Mesothelial cell of epicardium (in vitro differentiated cells): Measurements from ENCODE around the gene GOLGA6B. TPM values are rescaled to one million over a fixed set of nuclear protein-coding genes. Genes with fewer than 3 reads are reported as not detected.

ENCODE experiments used
- DNase-seq, 2 experiments: peaks; one replicate each; pipeline ENCODE4 v3.0.0; 2021; ENCODE audit warnings: low spot score in 2 of 2; ENCODE audit not compliant: unreplicated experiment in 2 of 2
- H3K27ac Mint-ChIP-seq: 2 replicates; pipeline ENCODE4 v1.8.0; 2021; ENCODE audit warnings: mixed read lengths
- H3K27me3 Mint-ChIP-seq: 2 replicates; pipeline ENCODE4 v1.8.0; 2021; ENCODE audit warnings: low read depth, mixed read lengths
- H3K36me3 Mint-ChIP-seq: 2 replicates; pipeline ENCODE4 v1.8.0; 2021; ENCODE audit warnings: mixed read lengths
- H3K4me1 Mint-ChIP-seq: 2 replicates; pipeline ENCODE4 v1.8.0; 2021; ENCODE audit warnings: mixed read lengths
- H3K4me3 Mint-ChIP-seq: 2 replicates; pipeline ENCODE4 v1.8.0; 2021; ENCODE audit warnings: mild to moderate bottlenecking, moderate library complexity, mixed read lengths
- H3K9me3 Mint-ChIP-seq: 2 replicates; pipeline ENCODE4 v1.8.0; 2021; ENCODE audit warnings: mixed read lengths
- total RNA-seq: library from RNA; stranded (reverse); gene quantifications from 3 replicates; pipeline ENCODE4 v1.2.1, GENCODE V29; 2021
- TF ChIP-seq, protein P1 (sequence below): fragments of 200-600 bp; sonication (generic); IDR thresholded peaks from one replicate; pipeline ENCODE4 v1.5.0; 2021; ENCODE audit warnings: antibody characterized with exemption; ENCODE audit not compliant: unreplicated experiment

The GOLGA6B gene
- total RNA-seq, 1 donor from 2014 or later, result not detected

DNA sequence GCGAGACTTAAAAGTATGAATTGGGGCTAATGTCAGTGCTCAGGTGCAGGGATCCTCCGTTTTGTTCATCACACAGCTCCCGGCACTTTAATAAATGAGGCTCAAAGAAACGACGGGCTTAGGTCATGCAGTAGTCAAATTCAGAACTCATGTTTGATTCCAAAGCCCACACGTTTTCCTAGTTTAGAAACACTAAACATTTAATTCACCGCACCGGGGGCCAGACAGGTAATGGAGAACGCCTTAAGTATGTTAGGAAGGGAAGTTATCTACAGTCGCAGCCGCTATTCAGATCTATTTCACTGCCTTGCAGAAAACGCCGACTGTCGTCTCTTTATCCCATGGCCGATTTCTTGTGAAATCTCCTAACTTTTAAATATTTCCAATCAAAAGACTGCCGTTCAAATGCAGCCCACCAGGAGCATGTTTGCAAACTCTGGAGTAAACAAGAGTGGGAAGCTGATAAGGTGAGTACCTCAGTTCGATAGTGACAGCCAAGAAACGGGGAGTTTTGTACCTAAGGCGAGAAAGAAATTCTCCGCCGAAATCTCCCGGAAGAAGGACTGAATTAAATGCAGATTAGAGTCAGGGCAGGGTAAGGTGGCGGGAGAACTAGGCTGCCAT is 30.9 kb downstream of the GOLGA6B start:
- peaks cover 9% of the 10 kb centered on the region for H3K27me3 Mint-ChIP-seq
- H3K9me3 Mint-ChIP-seq, result no peaks in the 10 kb centered on the region
- TF ChIP-seq, protein P1, sequence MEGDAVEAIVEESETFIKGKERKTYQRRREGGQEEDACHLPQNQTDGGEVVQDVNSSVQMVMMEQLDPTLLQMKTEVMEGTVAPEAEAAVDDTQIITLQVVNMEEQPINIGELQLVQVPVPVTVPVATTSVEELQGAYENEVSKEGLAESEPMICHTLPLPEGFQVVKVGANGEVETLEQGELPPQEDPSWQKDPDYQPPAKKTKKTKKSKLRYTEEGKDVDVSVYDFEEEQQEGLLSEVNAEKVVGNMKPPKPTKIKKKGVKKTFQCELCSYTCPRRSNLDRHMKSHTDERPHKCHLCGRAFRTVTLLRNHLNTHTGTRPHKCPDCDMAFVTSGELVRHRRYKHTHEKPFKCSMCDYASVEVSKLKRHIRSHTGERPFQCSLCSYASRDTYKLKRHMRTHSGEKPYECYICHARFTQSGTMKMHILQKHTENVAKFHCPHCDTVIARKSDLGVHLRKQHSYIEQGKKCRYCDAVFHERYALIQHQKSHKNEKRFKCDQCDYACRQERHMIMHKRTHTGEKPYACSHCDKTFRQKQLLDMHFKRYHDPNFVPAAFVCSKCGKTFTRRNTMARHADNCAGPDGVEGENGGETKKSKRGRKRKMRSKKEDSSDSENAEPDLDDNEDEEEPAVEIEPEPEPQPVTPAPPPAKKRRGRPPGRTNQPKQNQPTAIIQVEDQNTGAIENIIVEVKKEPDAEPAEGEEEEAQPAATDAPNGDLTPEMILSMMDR, result no peak
- no peaks in the 10 kb centered on the region for H3K36me3 Mint-ChIP-seq
- H3K27ac Mint-ChIP-seq, result peak overlapping the region; percentile 99
- H3K4me1 Mint-ChIP-seq, result peaks cover 10% of the 10 kb centered on the region
- peak overlapping the region; percentile 96 for H3K4me3 Mint-ChIP-seq
- DNase-seq, result no peak

DNA sequence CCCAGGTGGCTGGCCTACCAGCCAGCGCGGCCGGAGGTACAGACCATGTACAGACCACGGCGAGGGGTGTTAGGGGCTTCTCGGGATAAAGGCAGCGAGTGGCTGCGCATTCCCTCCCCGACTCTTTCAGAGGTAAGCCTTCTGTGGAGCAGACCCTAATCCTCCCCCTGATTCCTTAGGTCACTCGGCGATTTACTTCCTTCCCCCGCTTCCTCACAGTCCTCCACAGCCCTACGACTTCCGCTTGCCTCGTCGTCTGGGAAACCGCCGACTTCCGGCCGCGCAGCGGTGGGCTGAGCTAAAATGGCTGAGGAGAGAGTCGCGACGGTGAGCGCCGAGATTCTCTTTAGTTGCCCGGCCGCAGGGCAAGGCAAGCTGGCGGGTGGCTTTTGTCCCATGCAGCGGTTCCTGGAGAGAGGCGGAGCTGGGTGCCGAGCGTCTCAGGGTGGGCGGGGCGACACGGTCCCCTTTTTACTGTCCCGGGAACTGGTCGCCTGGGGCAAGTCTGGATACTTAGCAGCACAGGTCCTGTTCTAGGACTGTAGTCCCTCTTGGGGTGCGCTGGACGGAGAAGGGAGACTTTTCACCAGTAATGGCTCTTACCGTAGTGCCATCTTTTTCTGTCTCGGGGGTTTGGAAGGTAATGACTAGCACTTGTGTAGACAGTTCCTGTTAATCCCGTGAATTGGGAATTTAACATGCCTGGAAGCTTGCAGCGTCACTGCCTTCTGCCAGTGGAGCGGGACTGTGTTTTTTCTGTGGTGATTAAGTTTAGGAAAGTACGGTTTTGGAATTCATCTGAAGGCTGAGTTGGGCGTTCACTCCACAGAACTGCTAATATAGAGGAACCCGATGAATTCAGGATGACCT is 31.7 kb downstream of the GOLGA6B start, which contains the start of the genes BBS4 and HIGD2B:
BBS4 (plus strand) TSS at position 283 of the 870 bp plus-strand sequence; CDS start at position 304, 21 bp downstream.
HIGD2B (minus strand) TSS at position 258 of the 870 bp plus-strand sequence. CDS start 9,808 bp downstream, outside the sequence.
- Mint-ChIP-seq H3K36me3 (no peaks in the 10 kb centered on the region), H3K27ac (peak within 1 kb of the TSS; percentile 99), H3K4me1 (peaks cover 10% of the 10 kb centered on the region), H3K27me3 (peaks cover 2% of the 10 kb centered on the region), H3K9me3 (no peaks in the 10 kb centered on the region), H3K4me3 (peak within 1 kb of the TSS; percentile 96)
- TF ChIP-seq, protein P1, result no peak
- peak; percentile 71 to 87 for DNase-seq

DNA sequence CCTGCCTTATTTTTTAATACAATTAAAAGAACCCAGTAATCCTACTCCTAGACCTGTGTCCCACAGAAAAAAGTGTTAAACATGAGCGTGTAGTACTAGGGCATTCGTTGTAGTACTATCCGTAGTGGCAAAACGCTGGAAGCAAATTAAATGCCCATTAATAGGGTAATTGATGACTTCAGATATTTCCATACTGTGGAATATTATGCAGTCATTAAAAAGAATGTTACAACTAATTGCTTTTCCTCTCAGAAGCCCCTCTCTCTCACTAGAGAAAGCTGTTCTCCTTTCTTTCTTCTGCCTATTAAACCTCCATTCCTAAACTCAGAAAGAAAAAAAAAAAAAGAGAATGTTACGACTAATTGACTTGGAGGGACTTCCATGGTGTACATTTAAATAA is 34.2 kb downstream of the GOLGA6B start:
- H3K4me3 Mint-ChIP-seq, result peak overlapping the region; percentile 20

DNA sequence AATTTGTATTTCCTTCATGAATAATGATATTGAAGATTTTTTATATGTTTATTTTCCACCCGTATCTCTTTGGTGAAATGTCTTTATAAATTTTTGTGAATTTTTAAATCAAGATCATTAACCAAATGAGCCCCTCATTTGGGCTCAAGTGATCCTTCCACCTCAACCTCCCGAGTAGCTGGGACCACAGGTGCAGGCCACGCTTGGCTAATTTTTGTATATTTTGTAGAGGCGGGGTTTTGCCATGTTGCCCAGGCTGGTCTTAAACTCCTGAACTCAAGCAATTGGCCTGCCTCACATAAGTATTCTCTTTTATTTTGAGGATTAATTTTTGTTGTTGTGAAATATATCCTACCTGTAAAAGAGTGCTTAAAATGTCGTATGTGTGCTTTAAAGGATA is 36.4 kb downstream of the GOLGA6B start:
- Mint-ChIP-seq H3K9me3 (no peaks in the 10 kb centered on the region), H3K27ac (no peak overlapping the region), H3K36me3 (no peaks in the 10 kb centered on the region), H3K27me3 (no peaks in the 10 kb centered on the region), H3K4me1 (peaks cover 2% of the 10 kb centered on the region), H3K4me3 (no peak overlapping the region)
- TF ChIP-seq, protein P1, result no peak
- no peak for DNase-seq

More for the DNA sequence above, 34.2 kb downstream of the GOLGA6B start:
- H3K27ac Mint-ChIP-seq, result no peak overlapping the region
- no peaks in the 10 kb centered on the region for H3K27me3 Mint-ChIP-seq
- no peak for DNase-seq
- H3K9me3 Mint-ChIP-seq, result no peaks in the 10 kb centered on the region
- H3K36me3 Mint-ChIP-seq, result no peaks in the 10 kb centered on the region
- peaks cover 10% of the 10 kb centered on the region for H3K4me1 Mint-ChIP-seq
- TF ChIP-seq, protein P1, result no peak

DNA sequence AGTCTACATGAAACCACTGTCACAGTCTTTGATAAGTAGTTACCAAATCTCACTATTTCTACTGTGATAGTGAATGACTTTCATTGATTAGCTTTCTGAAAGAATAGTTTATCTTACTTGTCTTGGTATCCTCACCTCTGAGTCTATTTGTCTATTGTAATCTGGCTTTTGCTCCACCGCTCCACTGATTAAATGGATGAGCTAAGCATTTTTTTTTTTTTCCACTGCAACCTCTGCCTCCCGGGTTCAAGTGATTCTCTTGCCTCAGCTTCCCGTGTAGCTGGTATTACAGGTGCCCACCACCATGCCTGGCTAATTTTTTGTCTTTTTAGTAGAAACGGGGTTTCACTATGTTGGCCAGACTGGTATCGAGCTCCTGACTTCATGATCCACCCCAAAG is 44.4 kb downstream of the GOLGA6B start:
- Mint-ChIP-seq H3K27ac (no peak overlapping the region), H3K9me3 (no peaks in the 10 kb centered on the region), H3K27me3 (no peaks in the 10 kb centered on the region), H3K36me3 (peaks cover 1% of the 10 kb centered on the region), H3K4me1 (no peaks in the 10 kb centered on the region), H3K4me3 (no peak overlapping the region)
- TF ChIP-seq, protein P1, result no peak
- DNase-seq, result no peak
